Calu3 (cell line): Measurements from ENCODE around the gene MED27. TPM values are rescaled to one million over a fixed set of nuclear protein-coding genes. Genes with fewer than 3 reads are reported as not detected.

Source experiments
- BruUV-seq: library from RNA; stranded (reverse); fragments of 400-500 nt; replicated peaks from 2 replicates; lab custom pipeline; 2021; lab: Mats Ljungman, UMichigan
- CTCF ChIA-PET: fragments of 300-600 bp; sonication (Branson Sonifier 250); formaldehyde crosslinking; loops from one replicate; lab custom pipeline; 2022; ENCODE audit warnings: antibody characterized with exemption; lab: Charles Lee
- DNase-seq: peaks from one replicate; pipeline ENCODE4 v3.0.0; 2022
- H3K27ac Mint-ChIP-seq: one replicate; pipeline ENCODE4 v1.8.0; 2022; ENCODE audit warnings: mixed read lengths; ENCODE audit not compliant: unreplicated experiment
- H3K27me3 Mint-ChIP-seq: one replicate; pipeline ENCODE4 v1.8.0; 2022; ENCODE audit warnings: mixed read lengths; ENCODE audit not compliant: unreplicated experiment
- H3K36me3 Mint-ChIP-seq: one replicate; pipeline ENCODE4 v1.8.0; 2022; ENCODE audit warnings: mild to moderate bottlenecking, moderate library complexity, mixed read lengths; ENCODE audit not compliant: insufficient read depth, unreplicated experiment
- H3K4me1 Mint-ChIP-seq: one replicate; pipeline ENCODE4 v1.8.0; 2022; ENCODE audit warnings: mild to moderate bottlenecking, low read depth, mixed read lengths; ENCODE audit not compliant: unreplicated experiment
- H3K4me3 Mint-ChIP-seq: one replicate; pipeline ENCODE4 v1.8.0; 2022; ENCODE audit warnings: mild to moderate bottlenecking, low read depth, moderate library complexity, mixed read lengths; ENCODE audit not compliant: unreplicated experiment
- H3K9me3 Mint-ChIP-seq: one replicate; pipeline ENCODE4 v1.8.0; 2022; ENCODE audit warnings: low read depth, mixed read lengths; ENCODE audit not compliant: unreplicated experiment
- intact Hi-C: fragments of 100-400 bp; cut with micrococcal nuclease; formaldehyde crosslinking; loops from one replicate; pipeline ENCODE4 v1.10.0; 2022; ENCODE audit not compliant: unreplicated experiment
- total RNA-seq: library from RNA; stranded (reverse); gene quantifications from 2 replicates; pipeline ENCODE4 v1.2.3, GENCODE V29; 2022
- TF ChIP-seq, protein P1 (sequence below): fragments of 200-600 bp; IDR thresholded peaks from one replicate; pipeline ENCODE4 v1.8.0; 2022; ENCODE audit warnings: antibody characterized with exemption; ENCODE audit not compliant: unreplicated experiment

Gene MED27
- total RNA-seq, 1 experiment from 2014 or later, result 19.3 TPM

GRCh38 chr9:131812116-131812790 lies 267.4 kb downstream of the MED27 start:
- CTCF ChIA-PET, result no interaction called here
- no peaks in the 10 kb centered on the region for H3K9me3 Mint-ChIP-seq
- peaks cover 86% of the 10 kb centered on the region for H3K27me3 Mint-ChIP-seq
- no peaks in the 10 kb centered on the region for H3K4me1 Mint-ChIP-seq
- TF ChIP-seq, protein P1, sequence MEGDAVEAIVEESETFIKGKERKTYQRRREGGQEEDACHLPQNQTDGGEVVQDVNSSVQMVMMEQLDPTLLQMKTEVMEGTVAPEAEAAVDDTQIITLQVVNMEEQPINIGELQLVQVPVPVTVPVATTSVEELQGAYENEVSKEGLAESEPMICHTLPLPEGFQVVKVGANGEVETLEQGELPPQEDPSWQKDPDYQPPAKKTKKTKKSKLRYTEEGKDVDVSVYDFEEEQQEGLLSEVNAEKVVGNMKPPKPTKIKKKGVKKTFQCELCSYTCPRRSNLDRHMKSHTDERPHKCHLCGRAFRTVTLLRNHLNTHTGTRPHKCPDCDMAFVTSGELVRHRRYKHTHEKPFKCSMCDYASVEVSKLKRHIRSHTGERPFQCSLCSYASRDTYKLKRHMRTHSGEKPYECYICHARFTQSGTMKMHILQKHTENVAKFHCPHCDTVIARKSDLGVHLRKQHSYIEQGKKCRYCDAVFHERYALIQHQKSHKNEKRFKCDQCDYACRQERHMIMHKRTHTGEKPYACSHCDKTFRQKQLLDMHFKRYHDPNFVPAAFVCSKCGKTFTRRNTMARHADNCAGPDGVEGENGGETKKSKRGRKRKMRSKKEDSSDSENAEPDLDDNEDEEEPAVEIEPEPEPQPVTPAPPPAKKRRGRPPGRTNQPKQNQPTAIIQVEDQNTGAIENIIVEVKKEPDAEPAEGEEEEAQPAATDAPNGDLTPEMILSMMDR, result no peak
- H3K27ac Mint-ChIP-seq, result no peak overlapping the region
- H3K4me3 Mint-ChIP-seq, result no peak overlapping the region
- intact Hi-C loops, result no loop called here
- BruUV-seq, result no TSS peak
- no peaks in the 10 kb centered on the region for H3K36me3 Mint-ChIP-seq
- DNase-seq, result no peak

GRCh38 chr9:131811405-131811804 lies 268.3 kb downstream of the MED27 start:
- no peaks in the 10 kb centered on the region for H3K9me3 Mint-ChIP-seq
- TF ChIP-seq, protein P1, result no peak
- H3K27me3 Mint-ChIP-seq, result peaks cover 86% of the 10 kb centered on the region

DNA sequence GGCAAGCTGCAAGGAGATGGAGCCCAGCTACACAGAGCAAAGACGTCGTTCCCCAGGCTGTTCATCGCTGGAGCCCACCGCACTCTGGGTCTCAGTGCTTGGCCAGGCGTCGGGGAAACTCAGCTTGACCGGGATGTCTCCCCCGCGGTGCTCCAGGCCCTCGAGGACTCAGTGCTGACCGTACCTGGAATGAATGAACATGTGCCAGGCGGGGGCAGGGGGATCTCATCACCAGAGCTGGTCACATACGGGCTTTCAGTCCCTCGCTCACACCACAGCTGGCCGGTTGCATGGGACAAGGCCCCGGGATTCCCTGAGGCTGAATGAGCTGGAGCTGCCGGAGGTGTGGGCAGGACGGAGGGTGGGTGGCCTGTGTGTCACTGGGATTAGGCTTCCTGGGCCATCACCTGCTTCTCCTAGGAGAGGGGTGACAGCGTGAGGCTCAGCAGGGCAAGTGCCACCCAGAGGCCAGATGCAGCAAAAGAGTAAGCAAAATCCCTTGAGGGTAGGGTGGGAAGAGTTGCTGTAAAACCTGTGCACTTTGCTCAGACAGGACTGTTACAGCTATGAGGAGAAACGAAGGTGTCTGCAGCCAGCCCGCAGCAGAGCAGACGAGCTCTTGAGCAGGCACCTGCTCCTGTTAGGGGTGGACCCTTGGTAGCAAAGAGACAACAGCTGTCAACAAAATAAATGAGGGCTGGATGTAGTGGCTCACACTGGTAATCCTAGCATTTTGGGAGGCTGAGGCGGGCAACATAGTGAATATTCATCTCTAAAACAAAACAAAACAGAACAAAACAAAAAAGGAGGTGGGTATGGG lies 269.1 kb downstream of the MED27 start:
- Mint-ChIP-seq H3K4me3 (no peak overlapping the region), H3K36me3 (no peaks in the 10 kb centered on the region), H3K4me1 (no peaks in the 10 kb centered on the region), H3K9me3 (no peaks in the 10 kb centered on the region), H3K27me3 (peaks cover 86% of the 10 kb centered on the region), H3K27ac (no peak overlapping the region)
- CTCF ChIA-PET, result no interaction called here
- TF ChIP-seq, protein P1, result no peak
- intact Hi-C loops, result no loop called here
- no peak for DNase-seq
- BruUV-seq, result no TSS peak

More at GRCh38 chr9:131811405-131811804, 268.3 kb downstream of the MED27 start:
- intact Hi-C loops, result no loop called here
- no peak for DNase-seq
- Mint-ChIP-seq H3K36me3 (no peaks in the 10 kb centered on the region), H3K4me3 (no peak overlapping the region), H3K4me1 (no peaks in the 10 kb centered on the region), H3K27ac (no peak overlapping the region)
- no TSS peak for BruUV-seq
- CTCF ChIA-PET, result interaction anchor here (0.5 kb wide), 1 partner anchor 409 kb away, joined by 3 read pairs; no protein-coding TSS in a partner anchor

Other genes with a start within 250 kb of the MED27 start
- not detected in 2 replicates for gene NTNG2, start 82.2 kb upstream of the MED27 start, total RNA-seq